Endothelial cell of umbilical vein (primary cell): ENCODE measurements around the gene ADGB. TPM values are rescaled to one million over a fixed set of nuclear protein-coding genes. Genes with fewer than 3 reads are reported as not detected.

Source experiments
- BruUV-seq: library from RNA; stranded (reverse); fragments of 400-500 nt; replicated peaks from 2 replicates; lab custom pipeline; 2021; lab: Mats Ljungman, UMichigan
- CTCF ChIA-PET: fragments of 300-600, 350-600 bp; sonication (Branson Sonifier 250); formaldehyde crosslinking; loops from one replicate; lab custom pipeline; 2021; ENCODE audit warnings: antibody characterized with exemption, inconsistent platforms; lab: Charles Lee
- POLR2A ChIA-PET: fragments of 300-600, 350-600 bp; sonication (Branson Sonifier 250); formaldehyde crosslinking; loops from one replicate; lab custom pipeline; 2021; ENCODE audit warnings: antibody characterized with exemption, inconsistent platforms; lab: Charles Lee
- DNase-seq: peaks from one replicate; pipeline ENCODE4 v3.0.0-alpha.2; 2011; ENCODE audit warnings: low read depth, low spot score
- FAIRE-seq: peaks from 2 replicates; lab custom pipeline; 2011; peaks lifted over from hg19 to GRCh38; lab: Jason Lieb, UNC
- H2AFZ ChIP-seq: 2 replicates; pipeline ENCODE4 v1.6.0; 2012; ENCODE audit warnings: low read depth, low read length, control low read depth, inconsistent platforms
- H3K27ac ChIP-seq: 2 replicates; pipeline ENCODE4 v1.5.1; 2011; ENCODE audit warnings: low read depth, mild to moderate bottlenecking, control low read depth, low read length, moderate library complexity; ENCODE audit not compliant: insufficient read depth
- H3K27me3 ChIP-seq, 2 experiments: 2 replicates each; pipeline versions ENCODE4 v1.6.0 to v1.6.1; 2011; ENCODE audit warnings: low read length in 2 of 2, mixed read lengths in 1 of 2; ENCODE audit not compliant: control insufficient read depth in 2 of 2, insufficient read depth in 2 of 2
- H3K36me3 ChIP-seq, 2 experiments: 2 replicates in 1 of 2; 3 replicates in 1 of 2; pipeline ENCODE4 v1.5.1; 2011; ENCODE audit warnings: low read length in 2 of 2, mild to moderate bottlenecking in 1 of 2, moderate library complexity in 1 of 2; ENCODE audit not compliant: control insufficient read depth in 2 of 2, insufficient read depth in 2 of 2; ENCODE audit errors: extremely low read depth in 1 of 2
- H3K4me1 ChIP-seq: 3 replicates; pipeline ENCODE4 v1.5.1; 2011; ENCODE audit warnings: mild to moderate bottlenecking, low read length; ENCODE audit not compliant: control insufficient read depth, insufficient read depth; ENCODE audit errors: extremely low read depth
- H3K4me2 ChIP-seq: 2 replicates; pipeline ENCODE4 v1.6.1; 2011; ENCODE audit warnings: low read length, control low read depth, mixed read lengths; ENCODE audit not compliant: insufficient read depth
- H3K4me3 ChIP-seq, 3 experiments: fragments of 200-600 bp in 1 of 3; sonication (generic), shearing (Covaris generic) in 1 of 3; replicated peaks in 1 of 3; 2 replicates each; pipeline ENCODE4 v1.5.1; 2011 to 2016; ENCODE audit warnings: control low read depth in 3 of 3, low read length in 3 of 3, mild to moderate bottlenecking in 2 of 3, inconsistent platforms in 1 of 3, low read depth in 1 of 3, moderate library complexity in 1 of 3; ENCODE audit not compliant: insufficient read depth in 1 of 3
- H3K79me2 ChIP-seq: 2 replicates; pipeline ENCODE4 v1.6.0; 2012; ENCODE audit warnings: low read length, inconsistent platforms; ENCODE audit not compliant: control insufficient read depth, insufficient read depth
- H3K9ac ChIP-seq: replicated peaks from 2 replicates; pipeline ENCODE3; 2011; ENCODE audit warnings: low read length, control low read depth; ENCODE audit not compliant: insufficient read depth; ENCODE audit errors: extremely low read depth
- H3K9me1 ChIP-seq: replicated peaks from 3 replicates; pipeline ENCODE4 v1.6.0; 2011; ENCODE audit warnings: mild to moderate bottlenecking, low read length; ENCODE audit not compliant: control insufficient read depth, insufficient read depth; ENCODE audit errors: extremely low read depth
- H3K9me3 ChIP-seq: replicated peaks from 2 replicates; pipeline ENCODE4 v1.5.1; 2012; ENCODE audit warnings: low read length, inconsistent platforms; ENCODE audit not compliant: control insufficient read depth, insufficient read depth
- H4K20me1 ChIP-seq: replicated peaks from 2 replicates; pipeline ENCODE3; 2011; ENCODE audit warnings: mild to moderate bottlenecking, low read length; ENCODE audit not compliant: control insufficient read depth, insufficient read depth; ENCODE audit errors: extremely low read depth
- CTCF ChIP-seq, 2 donors: IDR thresholded peaks; 1 replicate in 1 of 2; 2 replicates in 1 of 2; pipeline ENCODE4 v1.5.1; 2011; ENCODE audit warnings: low read length in 2 of 2, mild to moderate bottlenecking in 2 of 2, moderate library complexity in 2 of 2, control low read depth in 1 of 2, inconsistent platforms in 1 of 2, low read depth in 1 of 2; ENCODE audit not compliant: insufficient read depth in 1 of 2; ENCODE audit errors: extremely low read depth in 1 of 2
- EZH2 ChIP-seq: IDR thresholded peaks from 2 replicates; pipeline ENCODE4 v1.6.1; 2012; ENCODE audit warnings: borderline replicate concordance, low read depth, mild to moderate bottlenecking, moderate library complexity, low read length, inconsistent platforms; ENCODE audit not compliant: severe bottlenecking
- FOS ChIP-seq: IDR thresholded peaks from 2 replicates; pipeline ENCODE4 v1.6.1; 2011; ENCODE audit warnings: mild to moderate bottlenecking, low read length, moderate library complexity, borderline replicate concordance; ENCODE audit not compliant: insufficient read depth
- GATA2 ChIP-seq: IDR thresholded peaks from 2 replicates; pipeline ENCODE4 v1.7.0; 2011; ENCODE audit warnings: low read depth, mild to moderate bottlenecking, moderate library complexity, mixed read lengths, low read length; ENCODE audit not compliant: insufficient read length, insufficient read depth
- JUN ChIP-seq: IDR thresholded peaks from 2 replicates; pipeline ENCODE4 v1.6.1; 2011; ENCODE audit warnings: borderline replicate concordance, low read depth; ENCODE audit not compliant: insufficient read length, insufficient read depth
- MAX ChIP-seq: IDR thresholded peaks from 2 replicates; pipeline ENCODE4 v1.6.1; 2011; ENCODE audit not compliant: insufficient read depth, insufficient read length
- MYC ChIP-seq: IDR thresholded peaks from one replicate; pipeline ENCODE4 v1.6.1; 2011; ENCODE audit warnings: mild to moderate bottlenecking, low read depth, low read length
- POLR2A ChIP-seq: IDR thresholded peaks from 2 replicates; pipeline ENCODE4 v1.6.1; 2012; ENCODE audit warnings: low read depth, mild to moderate bottlenecking, control low read depth, low read length
- POLR2AphosphoS5 ChIP-seq: IDR thresholded peaks from 2 replicates; pipeline ENCODE4 v1.6.1; 2012; ENCODE audit warnings: low read depth, mild to moderate bottlenecking, control low read depth, low read length, moderate library complexity; ENCODE audit not compliant: insufficient read depth
- dilution Hi-C: fragments of 300-500 bp; cut with MboI; formaldehyde crosslinking; loops from one replicate; pipeline ENCODE4 v1.15.0; 2019; ENCODE audit warnings: low sequenced_read_pairs; ENCODE audit not compliant: extremely low pct_ligation_motif_present
- intact Hi-C: fragments of 100-400 bp; cut with micrococcal nuclease; formaldehyde crosslinking; loops from one replicate; pipeline ENCODE4 v1.10.0; 2022
- polyA plus RNA-seq, 4 experiments: library from polyadenylated mRNA; depleted of rRNA in 3 of 4; stranded (reverse) in 3 of 4; unstranded in 1 of 4; fragments of >200 nt; gene quantifications; 2 replicates each; pipeline versions ENCODE4 v1.2.1 to v1.2.3, GENCODE V29; 2011 to 2012; ENCODE audit warnings: missing spikeins in 1 of 4
- total RNA-seq: library from RNA; stranded (reverse); gene quantifications from 2 replicates; pipeline ENCODE4 v1.2.3, GENCODE V29; 2021

Gene ADGB
- total and polyA plus RNA-seq, 2 donors (not counting 3 experiments of a cell fraction or from before 2014, with no cell fraction given) = not detected

- no peak overlapping the region for H2AFZ ChIP-seq
- no peaks in the 10 kb centered on the region for H3K27me3 ChIP-seq
- DNase-seq = no peak
- FAIRE-seq = no peak
- H3K9me1 ChIP-seq = no peaks in the 10 kb centered on the region
- no peak overlapping the region for H3K4me3 ChIP-seq
- no peaks in the 10 kb centered on the region for H3K9me3 ChIP-seq
- H3K27ac ChIP-seq = no peak overlapping the region
- no peaks in the 10 kb centered on the region for H3K36me3 ChIP-seq
- CTCF ChIA-PET = interaction anchor here (0.9 to 2.9 kb wide), 6 partner anchors 9 to 813 kb away, joined by 3 to 11 read pairs (median 4); partner anchors contain the start of gene RAB32
- no peak overlapping the region for H3K4me2 ChIP-seq
- POLR2A ChIA-PET = no interaction called here
- H3K9ac ChIP-seq = no peak overlapping the region
- peaks cover 3% of the 10 kb centered on the region for H3K4me1 ChIP-seq
- TF ChIP-seq POLR2A = no peak
- TF ChIP-seq POLR2AphosphoS5 = no peak
- TF ChIP-seq GATA2 = no peak
- H3K79me2 ChIP-seq = no peaks in the 10 kb centered on the region
- intact Hi-C loops (no loop called here), dilution Hi-C loops (no loop called here)
- BruUV-seq = no TSS peak
- H4K20me1 ChIP-seq = no peaks in the 10 kb centered on the region
Observed at GRCh38 chr6:146741609-146742008, 142.8 kb downstream of the ADGB start.

GRCh38 chr6:146753306-146753705 is 154.5 kb downstream of the ADGB start:
- intact Hi-C loops = no loop called here
- Histone ChIP-seq H3K4me3 (no peak overlapping the region), H4K20me1 (no peaks in the 10 kb centered on the region), H3K4me2 (no peak overlapping the region), H3K27me3 (peaks cover 0 to 2% of the 10 kb centered on the region in 2 experiments), H3K79me2 (no peaks in the 10 kb centered on the region), H2AFZ (no peak overlapping the region), H3K36me3 (no peaks in the 10 kb centered on the region), H3K27ac (no peak overlapping the region), H3K9me1 (no peaks in the 10 kb centered on the region), H3K9ac (no peak overlapping the region), H3K4me1 (no peaks in the 10 kb centered on the region), H3K9me3 (no peaks in the 10 kb centered on the region)
- ChIA-PET POLR2A (no interaction called here), CTCF (no interaction called here)
- no peak for FAIRE-seq
- no TSS peak for BruUV-seq
- no peak for DNase-seq
- TF ChIP-seq FOS (no peak), JUN (no peak), EZH2 (no peak), GATA2 (no peak), POLR2A (no peak), MYC (no peak), POLR2AphosphoS5 (no peak), MAX (no peak), CTCF (IDR thresholded peaks at IDR 0.05; ENCODE audit: extremely low read depth in 1 of 2, insufficient read depth in 1 of 2, low read depth in 1 of 2, low read length in 2 of 2) (no peak)
- dilution Hi-C loops = no loop called here
